Endothelial cell of umbilical vein (primary cell): ENCODE results near the gene ETAA1.

Source experiments
- EZH2 ChIP-seq: IDR thresholded peaks from 2 replicates; pipeline ENCODE4 v1.6.1; 2012; ENCODE audit warnings: borderline replicate concordance, low read depth, mild to moderate bottlenecking, moderate library complexity, low read length, inconsistent platforms; ENCODE audit not compliant: severe bottlenecking
- GATA2 ChIP-seq: IDR thresholded peaks from 2 replicates; pipeline ENCODE4 v1.7.0; 2011; ENCODE audit warnings: low read depth, mild to moderate bottlenecking, moderate library complexity, mixed read lengths, low read length; ENCODE audit not compliant: insufficient read length, insufficient read depth
- POLR2A ChIP-seq: IDR thresholded peaks from 2 replicates; pipeline ENCODE4 v1.6.1; 2012; ENCODE audit warnings: low read depth, mild to moderate bottlenecking, control low read depth, low read length
- POLR2AphosphoS5 ChIP-seq: IDR thresholded peaks from 2 replicates; pipeline ENCODE4 v1.6.1; 2012; ENCODE audit warnings: low read depth, mild to moderate bottlenecking, control low read depth, low read length, moderate library complexity; ENCODE audit not compliant: insufficient read depth
- TF ChIP-seq, protein P1 (sequence below), 2 donors: IDR thresholded peaks; 1 replicate in 1 of 2; 2 replicates in 1 of 2; pipeline ENCODE4 v1.5.1; 2011; ENCODE audit warnings: low read length in 2 of 2, mild to moderate bottlenecking in 2 of 2, moderate library complexity in 2 of 2, control low read depth in 1 of 2, inconsistent platforms in 1 of 2, low read depth in 1 of 2; ENCODE audit not compliant: insufficient read depth in 1 of 2; ENCODE audit errors: extremely low read depth in 1 of 2
- TF ChIP-seq, protein P2 (sequence below): IDR thresholded peaks from 2 replicates; pipeline ENCODE4 v1.6.1; 2011; ENCODE audit not compliant: insufficient read depth, insufficient read length

DNA sequence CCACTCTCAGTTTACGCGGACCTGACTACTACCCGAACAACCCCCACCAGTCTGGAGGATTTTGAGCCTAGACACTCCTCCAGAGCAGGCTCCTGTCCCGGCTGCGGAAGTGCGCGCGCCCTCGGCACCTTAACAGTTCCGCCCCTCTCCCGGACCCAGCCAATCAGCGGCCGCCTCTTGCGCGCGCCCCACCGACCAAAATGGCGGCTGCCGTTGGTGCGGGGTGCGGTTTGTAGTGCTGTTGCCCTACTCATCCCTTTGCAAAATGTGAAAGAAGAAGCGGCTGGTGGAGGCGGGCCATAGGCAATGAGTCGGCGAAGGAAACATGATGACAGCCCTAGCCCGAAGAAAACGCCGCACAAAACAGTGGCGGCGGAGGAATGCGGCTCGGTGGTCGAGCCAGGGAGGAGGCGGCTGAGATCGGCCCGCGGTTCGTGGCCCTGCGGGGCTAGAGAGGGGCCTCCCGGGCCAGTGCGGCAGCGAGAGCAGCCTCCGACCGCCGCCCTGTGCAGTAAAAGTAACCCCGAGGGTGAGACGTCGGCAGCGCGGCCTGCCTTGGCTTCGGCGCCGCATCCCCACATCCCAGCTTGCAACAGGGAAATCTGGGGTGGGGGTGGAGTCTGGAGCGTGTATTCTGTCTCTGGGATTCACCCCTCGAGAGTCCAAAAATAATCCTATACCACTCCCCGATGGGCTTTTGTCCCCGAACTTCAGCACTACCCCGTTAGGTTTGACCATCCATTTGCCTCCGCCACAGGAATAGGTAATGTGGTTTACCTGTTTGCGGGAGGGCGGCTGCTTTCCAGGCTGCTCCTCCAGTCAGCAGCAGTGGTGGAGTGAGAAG is at the start of gene ETAA1:
- TF ChIP-seq EZH2, result no peak
- TF ChIP-seq, protein P1, sequence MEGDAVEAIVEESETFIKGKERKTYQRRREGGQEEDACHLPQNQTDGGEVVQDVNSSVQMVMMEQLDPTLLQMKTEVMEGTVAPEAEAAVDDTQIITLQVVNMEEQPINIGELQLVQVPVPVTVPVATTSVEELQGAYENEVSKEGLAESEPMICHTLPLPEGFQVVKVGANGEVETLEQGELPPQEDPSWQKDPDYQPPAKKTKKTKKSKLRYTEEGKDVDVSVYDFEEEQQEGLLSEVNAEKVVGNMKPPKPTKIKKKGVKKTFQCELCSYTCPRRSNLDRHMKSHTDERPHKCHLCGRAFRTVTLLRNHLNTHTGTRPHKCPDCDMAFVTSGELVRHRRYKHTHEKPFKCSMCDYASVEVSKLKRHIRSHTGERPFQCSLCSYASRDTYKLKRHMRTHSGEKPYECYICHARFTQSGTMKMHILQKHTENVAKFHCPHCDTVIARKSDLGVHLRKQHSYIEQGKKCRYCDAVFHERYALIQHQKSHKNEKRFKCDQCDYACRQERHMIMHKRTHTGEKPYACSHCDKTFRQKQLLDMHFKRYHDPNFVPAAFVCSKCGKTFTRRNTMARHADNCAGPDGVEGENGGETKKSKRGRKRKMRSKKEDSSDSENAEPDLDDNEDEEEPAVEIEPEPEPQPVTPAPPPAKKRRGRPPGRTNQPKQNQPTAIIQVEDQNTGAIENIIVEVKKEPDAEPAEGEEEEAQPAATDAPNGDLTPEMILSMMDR (IDR thresholded peaks at IDR 0.05; ENCODE audit: extremely low read depth in 1 of 2, insufficient read depth in 1 of 2, low read depth in 1 of 2, low read length in 2 of 2), result no peak
- peak; percentile 70 for TF ChIP-seq POLR2A
- no peak for TF ChIP-seq GATA2
- TF ChIP-seq POLR2AphosphoS5, result peak; percentile 85
- TF ChIP-seq, protein P2, sequence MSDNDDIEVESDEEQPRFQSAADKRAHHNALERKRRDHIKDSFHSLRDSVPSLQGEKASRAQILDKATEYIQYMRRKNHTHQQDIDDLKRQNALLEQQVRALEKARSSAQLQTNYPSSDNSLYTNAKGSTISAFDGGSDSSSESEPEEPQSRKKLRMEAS, result no peak
